ENCODE results near the gene PCED1B.

The PCED1B gene

DNA sequence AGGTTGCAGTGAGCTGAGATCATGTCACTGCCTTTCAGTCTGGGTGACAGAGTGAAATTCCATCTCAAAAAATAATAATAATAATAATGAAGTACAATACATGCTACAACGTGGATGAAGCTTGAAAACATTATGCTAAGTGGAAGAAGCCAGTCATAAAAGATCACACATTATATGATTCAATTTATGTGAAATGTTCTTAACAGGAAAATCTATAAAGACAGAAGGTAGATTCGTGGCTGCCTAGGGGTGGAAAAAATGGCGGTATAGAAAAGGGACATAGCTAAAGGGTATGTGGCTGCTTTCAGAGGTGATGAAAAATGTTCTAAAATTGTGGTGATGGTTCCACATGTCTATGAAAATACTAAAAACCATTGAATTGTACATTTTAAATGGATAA lies 41.3 kb downstream of the PCED1B start:
- DNase-seq (ENCODE audit: low spot score): no peak

DNA sequence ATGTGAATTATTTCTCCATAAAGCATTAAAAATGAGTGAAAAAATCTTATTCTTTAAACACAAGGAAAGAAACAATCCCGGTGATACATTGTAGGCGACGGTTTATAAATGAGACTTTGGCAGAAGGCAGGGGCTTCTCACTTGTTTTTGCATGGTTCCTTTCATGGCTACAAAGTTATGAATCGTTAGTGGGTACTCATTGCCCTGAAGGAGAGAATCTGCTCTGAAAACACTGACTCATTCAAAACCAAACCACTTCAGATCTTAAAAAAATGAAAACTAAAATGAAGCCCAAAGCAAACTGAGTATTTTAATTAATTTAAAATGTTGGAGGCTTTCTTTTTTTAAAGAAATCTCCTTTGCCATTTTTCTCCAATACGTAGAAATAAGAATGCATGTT lies 41.7 kb downstream of the PCED1B start:
- DNase-seq (ENCODE audit: low spot score): no peak

- DNase-seq (ENCODE audit: low spot score): no peak
These were observed 43.2 kb downstream of the PCED1B start for GRCh38 chr12:47122602-47123001.

DNA sequence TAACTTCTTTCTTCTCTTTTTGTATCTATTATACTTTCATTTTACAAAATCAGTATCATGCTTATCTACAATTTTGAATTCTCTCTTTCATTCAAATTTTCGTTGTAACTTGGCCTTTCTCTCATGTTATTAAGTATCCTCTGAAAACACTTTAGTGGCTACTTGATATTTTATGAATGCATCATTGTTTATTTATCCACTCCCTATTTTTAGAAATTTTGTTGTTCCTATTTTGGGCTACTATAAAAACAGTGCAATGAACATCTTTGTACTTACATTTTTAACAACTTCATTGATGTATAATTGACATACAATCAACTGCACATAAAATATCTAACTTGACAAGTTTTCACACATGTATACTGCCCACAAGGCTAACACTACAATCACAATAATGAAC lies 44.3 kb downstream of the PCED1B start:
- DNase-seq (ENCODE audit: low spot score): no peak

GRCh38 chr12:47124451-47124850 lies 45.0 kb downstream of the PCED1B start:
- no peak for DNase-seq (ENCODE audit: low spot score)

DNA sequence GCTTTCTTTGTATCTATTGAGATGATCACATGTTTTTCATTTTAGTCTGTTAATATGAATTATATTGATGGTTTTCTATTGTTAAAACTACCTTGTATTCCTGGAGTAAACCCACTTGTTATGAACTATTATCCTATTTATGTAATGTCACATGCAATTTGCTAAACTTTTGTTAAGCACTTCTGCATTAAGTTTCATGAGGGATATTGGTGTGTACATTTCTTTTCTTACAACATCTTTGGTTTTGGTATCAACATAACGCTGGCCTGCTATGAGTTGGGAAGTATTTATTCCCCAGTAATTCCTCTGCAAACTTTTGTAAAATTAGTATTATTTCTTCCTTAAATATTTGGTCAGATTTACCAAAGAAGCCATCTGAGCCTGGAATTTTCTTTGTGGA lies 46.8 kb downstream of the PCED1B start:
- no peak for DNase-seq (ENCODE audit: low spot score)

- no peak for DNase-seq (ENCODE audit: low spot score)
These were observed 51.6 kb downstream of the PCED1B start for GRCh38 chr12:47131011-47131410.

DNA sequence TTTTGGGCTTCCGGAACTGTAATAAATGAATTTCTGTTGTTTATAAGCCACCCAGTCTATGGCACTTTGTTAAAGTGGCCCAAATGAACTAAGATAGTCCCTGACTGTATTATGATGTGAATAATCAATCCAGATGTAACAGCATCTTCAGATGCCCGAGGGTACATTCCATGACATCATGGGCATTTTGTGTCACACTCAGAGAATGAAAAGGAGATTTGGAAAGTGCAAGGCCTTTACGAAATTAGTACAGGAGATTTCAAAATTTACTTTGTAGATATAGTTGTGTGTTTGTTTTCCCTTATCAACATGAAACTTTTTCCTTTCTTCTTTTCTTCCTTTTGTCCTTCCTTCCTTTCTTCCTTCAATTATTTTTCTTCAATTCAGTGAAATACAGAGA lies 54.6 kb downstream of the PCED1B start:
- no peak for DNase-seq (ENCODE audit: low spot score)

GRCh38 chr12:47135578-47135977 lies 56.2 kb downstream of the PCED1B start:
- DNase-seq (ENCODE audit: low spot score): no peak

- DNase-seq (ENCODE audit: low spot score): no peak
These were observed 59.7 kb downstream of the PCED1B start for GRCh38 chr12:47139000-47139681.

DNA sequence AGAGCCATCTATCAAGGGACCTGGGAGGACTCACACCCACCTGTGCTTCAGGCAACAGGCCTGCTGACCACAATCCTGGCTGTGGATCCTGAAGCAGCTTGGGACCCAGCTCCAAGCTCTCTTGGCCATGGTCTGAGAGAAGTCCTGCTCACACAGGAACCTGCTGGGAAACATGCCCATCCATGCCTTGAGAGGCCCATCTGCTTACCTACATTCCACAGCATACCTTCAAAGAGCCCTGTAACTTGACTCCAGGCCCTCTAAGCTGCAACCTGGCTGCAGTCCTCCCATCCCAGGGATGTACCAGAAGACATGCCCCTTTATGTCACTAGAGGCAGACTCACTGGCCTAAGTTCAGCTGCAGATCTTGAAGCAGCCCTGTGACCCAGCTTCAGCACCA lies 62.0 kb downstream of the PCED1B start:
- DNase-seq (ENCODE audit: low spot score): no peak

- DNase-seq (ENCODE audit: low spot score): no peak
These were observed 65.3 kb downstream of the PCED1B start for GRCh38 chr12:47144769-47145168.

DNA sequence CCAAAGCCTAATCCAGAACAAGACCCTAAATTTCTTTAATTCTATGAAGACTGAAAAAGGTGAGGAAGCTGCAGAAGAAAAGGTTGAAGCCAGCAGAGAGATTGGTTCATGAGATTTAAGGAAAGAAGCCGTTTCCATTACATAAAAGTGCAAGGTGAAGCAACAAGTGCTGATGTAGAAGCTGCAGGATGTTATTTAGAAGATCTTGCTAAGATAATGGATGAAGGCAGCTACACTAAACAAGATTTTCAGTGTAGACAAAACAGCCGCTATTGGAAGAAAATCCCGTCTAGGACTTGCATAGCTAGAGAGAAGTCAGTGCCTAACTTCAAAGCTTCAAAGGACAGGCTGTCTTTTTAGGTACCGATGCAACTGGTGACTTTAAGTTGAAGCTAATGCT lies 65.8 kb downstream of the PCED1B start:
- DNase-seq (ENCODE audit: low spot score): no peak

DNA sequence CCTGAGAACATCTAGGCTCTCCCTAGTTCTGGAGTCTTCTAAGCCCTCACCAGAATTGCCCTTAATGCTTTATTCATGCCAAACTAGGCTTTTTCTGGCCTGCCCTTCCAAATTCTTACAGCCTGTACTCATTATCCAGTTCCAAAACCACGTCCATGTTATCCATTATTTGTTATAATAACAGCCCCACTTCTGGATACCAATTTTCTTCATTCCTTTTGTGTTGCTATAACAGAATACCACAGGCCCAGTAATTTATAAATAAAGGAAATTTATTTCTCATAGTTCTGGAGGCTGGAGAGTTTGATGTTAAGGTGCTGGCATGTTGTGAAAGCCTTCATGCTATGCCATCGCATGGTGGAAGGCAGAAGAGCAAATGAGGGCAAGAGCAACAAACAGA lies 68.3 kb downstream of the PCED1B start:
- no peak for DNase-seq (ENCODE audit: low spot score)

- no peak for DNase-seq (ENCODE audit: low spot score)
These were observed 69.7 kb downstream of the PCED1B start for GRCh38 chr12:47149146-47149545.

GRCh38 chr12:47152095-47152494 lies 72.7 kb downstream of the PCED1B start:
- DNase-seq (ENCODE audit: low spot score): no peak

DNA sequence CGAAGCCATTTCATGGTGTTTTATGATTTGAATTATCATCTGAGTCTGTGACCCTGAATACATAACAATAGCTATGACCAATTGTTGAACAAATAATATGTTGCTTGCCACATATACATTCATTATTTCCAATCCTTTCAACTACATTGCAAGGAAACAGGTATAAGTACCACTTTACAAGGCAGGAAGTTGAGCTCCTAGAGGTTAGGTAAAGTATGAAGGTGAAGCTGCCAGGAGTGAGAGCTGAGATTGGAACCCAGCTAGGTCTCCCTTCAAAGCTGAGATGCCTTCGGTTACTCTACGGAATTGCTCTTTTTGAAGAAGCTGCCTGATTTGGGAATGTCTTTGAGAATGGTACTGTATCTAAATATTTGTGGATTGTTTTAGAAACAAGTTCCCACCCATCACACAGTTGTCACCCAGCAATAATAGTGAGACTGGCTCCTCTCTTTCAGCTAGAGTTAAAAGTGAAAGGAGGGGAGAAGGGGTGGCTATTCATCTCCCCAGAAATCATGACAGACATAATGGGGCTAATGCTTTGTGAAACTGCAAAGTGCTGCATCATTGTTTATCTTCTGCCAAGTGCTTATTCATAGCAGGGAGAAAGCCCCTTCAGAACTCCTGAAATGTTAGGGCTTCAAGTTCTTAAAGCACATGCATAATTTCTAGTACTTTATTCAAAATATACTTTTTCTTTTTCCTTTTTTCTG lies 76.2 kb downstream of the PCED1B start:
- DNase-seq (ENCODE audit: low spot score): no peak

DNA sequence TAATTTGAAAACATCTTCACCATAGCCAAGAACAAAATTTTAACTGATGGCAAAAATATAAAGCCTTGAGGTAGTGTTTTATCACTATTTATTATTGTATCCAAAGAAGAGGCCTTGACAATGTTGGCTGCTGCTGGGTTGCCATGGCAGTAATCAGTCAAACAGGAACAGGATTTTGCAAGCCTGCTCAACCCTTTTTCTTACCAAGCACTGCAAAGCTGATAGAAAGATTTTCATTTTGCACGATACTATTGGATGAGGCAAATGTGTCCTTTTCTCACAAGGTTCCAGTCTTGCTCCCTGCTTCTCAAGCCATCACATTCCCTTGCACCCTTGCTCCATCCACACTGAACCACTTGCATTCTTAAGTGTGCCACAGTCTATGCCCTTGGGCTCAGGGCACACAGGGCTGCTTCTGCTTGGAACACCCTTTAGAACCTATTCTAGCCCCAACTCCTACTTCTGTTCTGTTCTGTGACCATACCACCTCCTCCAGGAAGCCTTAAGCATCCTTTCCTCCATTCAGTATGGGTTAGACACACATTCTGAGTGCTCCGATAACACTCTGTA lies 76.8 kb downstream of the PCED1B start:
- no peak for DNase-seq (ENCODE audit: low spot score)

GRCh38 chr12:47158792-47159191 lies 79.4 kb downstream of the PCED1B start:
- DNase-seq (ENCODE audit: low spot score): no peak

DNA sequence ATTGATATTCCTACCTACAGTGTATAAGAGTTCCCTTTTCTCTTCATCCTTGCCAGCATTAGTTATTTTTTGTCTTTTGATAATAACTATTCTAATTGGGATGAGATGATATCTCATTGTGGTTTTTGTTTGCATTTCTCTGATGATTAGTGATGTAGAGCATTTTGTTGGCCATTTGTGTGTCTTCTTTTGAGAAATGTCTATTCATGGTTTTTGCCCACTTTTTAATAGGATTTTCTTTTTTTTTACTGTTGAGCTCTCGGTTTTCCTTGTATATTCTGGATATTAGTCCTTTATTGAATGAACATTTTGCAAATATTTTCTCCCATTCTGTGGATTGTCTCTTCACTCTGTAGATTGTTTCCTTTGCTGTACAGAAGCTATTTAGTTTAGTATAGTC lies 79.9 kb downstream of the PCED1B start:
- no peak for DNase-seq (ENCODE audit: low spot score)

DNA sequence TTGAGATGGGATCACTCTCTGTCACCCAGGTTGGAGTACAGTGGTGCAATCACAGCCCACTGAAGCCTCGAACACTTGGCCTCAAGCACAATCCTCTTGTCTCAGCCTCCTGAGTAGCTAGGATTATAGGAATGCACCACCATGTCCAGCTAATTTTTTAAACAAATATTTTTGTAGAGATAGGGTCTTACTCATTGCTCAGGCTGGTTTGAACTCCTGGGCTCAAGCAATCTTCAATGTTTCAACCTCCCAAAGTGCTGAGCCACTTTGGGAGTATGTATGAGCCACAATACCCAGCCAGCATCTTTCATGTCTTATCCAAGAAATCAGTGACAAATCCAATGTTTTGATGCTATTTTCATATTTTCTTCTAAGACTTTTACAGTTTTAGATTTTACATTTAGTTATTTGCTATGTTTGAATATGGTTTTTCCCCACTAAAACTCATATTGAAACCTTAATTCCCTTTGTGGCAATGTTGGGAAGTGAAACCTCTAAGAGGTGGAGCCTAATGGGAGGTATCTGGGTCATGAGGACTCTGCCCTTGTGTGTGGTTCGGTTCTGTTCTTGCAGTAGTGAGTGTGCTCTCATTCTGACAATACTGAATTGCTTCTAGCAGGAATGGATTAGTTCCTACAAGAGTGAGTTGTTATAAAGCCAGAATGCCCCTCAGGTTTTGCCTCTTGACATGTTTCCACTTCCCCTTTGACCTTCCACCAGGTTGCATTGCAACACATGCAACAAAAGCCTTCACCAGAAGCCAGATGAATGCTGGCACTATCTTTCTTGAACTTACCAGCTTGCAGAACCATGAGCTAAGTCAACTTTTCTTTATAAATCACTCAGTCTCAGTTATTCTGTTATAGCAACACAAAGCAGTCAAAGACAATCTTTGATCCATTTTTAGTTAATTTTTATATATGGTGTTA lies 81.2 kb downstream of the PCED1B start:
- no peak for DNase-seq (ENCODE audit: low spot score)

DNA sequence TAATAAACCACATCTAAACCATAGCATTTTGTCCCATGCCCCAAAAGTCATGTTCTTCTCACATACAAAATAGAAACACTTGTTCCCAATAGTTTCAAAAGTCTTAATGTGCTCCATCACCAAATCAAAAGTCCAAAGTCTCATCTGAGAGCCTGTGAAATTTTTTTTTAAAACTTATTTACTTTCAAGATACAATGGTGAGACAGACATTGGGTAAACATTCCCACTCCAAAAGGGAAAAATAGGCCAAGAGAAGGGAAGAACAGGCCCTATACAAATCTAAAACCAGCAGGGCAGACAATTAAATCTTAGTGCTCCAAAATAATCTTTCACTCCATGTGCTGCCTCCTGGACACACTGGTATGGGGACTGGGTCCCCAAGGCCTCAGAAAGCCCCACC lies 84.7 kb downstream of the PCED1B start:
- no peak for DNase-seq (ENCODE audit: low spot score)
